ENCODE measurements around the gene FCHO2. TPM values are rescaled to one million over a fixed set of nuclear protein-coding genes. Genes with fewer than 3 reads are reported as not detected.

FCHO2 gene
- total and polyA plus RNA-seq, 11 donors, result 7.0 to 35.3 (median 15.5) TPM

DNA sequence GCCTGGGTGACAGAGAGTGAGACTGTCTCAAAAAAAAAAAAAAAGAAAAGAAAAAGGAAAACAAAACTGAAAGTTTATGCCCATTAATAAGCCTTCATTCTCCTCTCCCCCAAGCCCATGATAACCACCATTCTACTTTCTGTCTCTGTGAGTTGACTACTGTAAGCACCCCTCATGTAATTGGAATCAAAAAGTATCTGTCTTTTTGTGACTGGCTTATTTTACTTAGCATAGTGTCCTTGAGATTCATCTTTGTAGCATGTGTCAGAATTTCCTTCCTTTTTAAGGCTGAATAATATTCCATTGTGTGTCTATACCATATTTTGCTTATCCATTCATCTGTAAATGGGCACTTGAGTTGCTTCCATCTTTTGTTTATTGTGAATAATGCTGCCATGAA lies 150.5 kb downstream of the FCHO2 start:
- DNase-seq (no peak), ATAC-seq (no peak)
- no peaks in the 10 kb centered on the region for H3K36me3 ChIP-seq
- H3K4me1 ChIP-seq, result no peaks in the 10 kb centered on the region
- H3K27me3 ChIP-seq, result no peaks in the 10 kb centered on the region
- H3K9me3 ChIP-seq, result peaks cover 0 to 16% (median 5%) of the 10 kb centered on the region in 12 donors
- H3K27ac ChIP-seq, result no peak overlapping the region
- TF ChIP-seq POLR2A (IDR thresholded peaks at IDR 0.05), result no peak
- TF ChIP-seq, protein P1, sequence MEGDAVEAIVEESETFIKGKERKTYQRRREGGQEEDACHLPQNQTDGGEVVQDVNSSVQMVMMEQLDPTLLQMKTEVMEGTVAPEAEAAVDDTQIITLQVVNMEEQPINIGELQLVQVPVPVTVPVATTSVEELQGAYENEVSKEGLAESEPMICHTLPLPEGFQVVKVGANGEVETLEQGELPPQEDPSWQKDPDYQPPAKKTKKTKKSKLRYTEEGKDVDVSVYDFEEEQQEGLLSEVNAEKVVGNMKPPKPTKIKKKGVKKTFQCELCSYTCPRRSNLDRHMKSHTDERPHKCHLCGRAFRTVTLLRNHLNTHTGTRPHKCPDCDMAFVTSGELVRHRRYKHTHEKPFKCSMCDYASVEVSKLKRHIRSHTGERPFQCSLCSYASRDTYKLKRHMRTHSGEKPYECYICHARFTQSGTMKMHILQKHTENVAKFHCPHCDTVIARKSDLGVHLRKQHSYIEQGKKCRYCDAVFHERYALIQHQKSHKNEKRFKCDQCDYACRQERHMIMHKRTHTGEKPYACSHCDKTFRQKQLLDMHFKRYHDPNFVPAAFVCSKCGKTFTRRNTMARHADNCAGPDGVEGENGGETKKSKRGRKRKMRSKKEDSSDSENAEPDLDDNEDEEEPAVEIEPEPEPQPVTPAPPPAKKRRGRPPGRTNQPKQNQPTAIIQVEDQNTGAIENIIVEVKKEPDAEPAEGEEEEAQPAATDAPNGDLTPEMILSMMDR (IDR thresholded peaks at IDR 0.05), result no peak
- intact Hi-C loops (cut with DNase I), result no loop called here
- no peak overlapping the region for H3K4me3 ChIP-seq

DNA sequence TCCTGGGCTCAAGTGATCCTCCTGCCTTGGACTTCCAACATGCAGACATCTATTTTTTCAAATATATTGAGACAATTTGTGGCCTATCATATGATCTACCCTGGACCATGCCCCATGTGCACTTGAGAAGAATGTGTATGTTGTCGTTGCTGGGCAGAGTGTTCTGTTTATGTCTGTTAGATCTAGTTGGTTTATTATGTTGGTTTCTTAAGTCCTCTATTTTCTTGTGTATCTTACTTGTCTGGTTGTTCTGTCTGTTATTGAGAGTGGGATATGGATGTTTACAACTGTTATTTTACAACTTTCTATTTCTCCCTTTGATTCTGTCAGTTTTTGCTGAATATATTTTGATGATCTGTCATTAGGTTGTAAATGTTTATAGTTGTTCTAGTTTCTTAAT lies 154.3 kb downstream of the FCHO2 start:
- Histone ChIP-seq H3K36me3 (no peaks in the 10 kb centered on the region), H3K4me1 (no peaks in the 10 kb centered on the region), H3K27ac (no peak overlapping the region), H3K27me3 (no peaks in the 10 kb centered on the region), H3K4me3 (no peak overlapping the region), H3K9me3 (peaks cover 0 to 16% (median 5%) of the 10 kb centered on the region in 12 donors)
- no peak for TF ChIP-seq POLR2A (IDR thresholded peaks at IDR 0.05)
- TF ChIP-seq, protein P1 (IDR thresholded peaks at IDR 0.05), result no peak
- no peak for DNase-seq
- no peak for ATAC-seq
- intact Hi-C loops (cut with DNase I), result no loop called here
- WGBS, 4 donors, result 83 to 86% (median 83%) methylated on average over 1 of the region's 1 CpG

DNA sequence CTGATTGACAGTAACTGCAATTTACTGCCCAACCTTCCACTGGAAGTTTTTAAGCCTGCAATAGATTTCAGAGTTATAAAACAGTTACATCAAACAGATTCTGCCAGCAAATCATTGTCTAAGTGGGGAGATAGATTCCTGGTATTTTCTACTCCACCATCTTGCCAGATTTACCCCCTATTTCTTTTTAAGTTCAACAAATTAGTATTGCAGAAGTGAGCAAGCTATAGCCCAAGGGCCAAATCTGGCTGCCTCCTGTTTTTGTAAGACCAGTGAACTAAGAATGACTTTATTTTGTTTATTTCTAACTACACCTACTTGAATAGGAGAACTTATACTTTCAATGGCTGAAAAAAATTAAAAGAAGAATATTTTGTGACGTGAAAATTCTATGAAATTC lies 155.7 kb downstream of the FCHO2 start:
- no peaks in the 10 kb centered on the region for H3K27me3 ChIP-seq
- WGBS, 4 donors, result 91 to 96% (median 93%) methylated on average over 1 of the region's 1 CpG
- no peaks in the 10 kb centered on the region for H3K4me1 ChIP-seq
- ATAC-seq (no peak), DNase-seq (no peak)
- H3K36me3 ChIP-seq, result no peaks in the 10 kb centered on the region
- no peak overlapping the region for H3K27ac ChIP-seq
- intact Hi-C loops (cut with DNase I), result no loop called here
- H3K9me3 ChIP-seq, result peaks cover 0 to 16% (median 5%) of the 10 kb centered on the region in 12 donors
- no peak for TF ChIP-seq POLR2A (IDR thresholded peaks at IDR 0.05)
- TF ChIP-seq, protein P1 (IDR thresholded peaks at IDR 0.05), result no peak
- no peak overlapping the region for H3K4me3 ChIP-seq

DNA sequence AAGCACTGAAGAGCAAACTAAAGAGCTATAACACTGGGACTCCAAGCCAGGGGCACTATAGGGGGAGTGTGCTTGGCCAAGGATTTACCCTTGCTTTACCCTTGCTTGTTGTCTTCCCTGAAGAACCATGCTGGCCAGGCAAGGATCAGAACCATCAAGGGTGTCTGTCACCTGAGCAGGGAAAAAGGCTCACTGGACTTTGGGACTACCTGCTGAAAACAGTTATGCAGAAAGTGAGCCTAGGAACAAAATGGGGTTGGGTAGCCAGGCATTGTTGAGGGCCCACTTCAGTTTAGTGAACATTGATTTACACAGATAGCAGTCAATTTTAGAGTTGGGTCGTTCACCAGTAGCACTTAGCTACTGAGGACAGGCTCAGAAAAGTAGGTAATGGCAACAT lies 156.5 kb downstream of the FCHO2 start:
- Histone ChIP-seq H3K27me3 (peaks cover 0 to 3% (median 0%) of the 10 kb centered on the region in 9 donors), H3K36me3 (no peaks in the 10 kb centered on the region), H3K4me1 (no peaks in the 10 kb centered on the region), H3K27ac (no peak overlapping the region), H3K9me3 (peaks cover 0 to 13% (median 4%) of the 10 kb centered on the region in 12 donors), H3K4me3 (no peak overlapping the region)
- no peak for DNase-seq
- no peak for TF ChIP-seq POLR2A (IDR thresholded peaks at IDR 0.05)
- TF ChIP-seq, protein P1 (IDR thresholded peaks at IDR 0.05), result no peak
- intact Hi-C loops (cut with DNase I), result no loop called here
- WGBS, 4 donors, result 58 to 82% (median 72%) methylated on average over 1 of the region's 1 CpG
- no peak for ATAC-seq

Measured in heart left ventricle (tissue), 16 donors.